ENCODE data around the gene TRPM3.
A peak's percentile ranks its signal among the peaks of the same experiment; 100 is the strongest.
"Not testable (repeated sequence)": the region's sequence is repeated elsewhere in the genome, so short reads cannot be mapped to it uniquely, and the experiment has no call there.

- TF ChIP-seq CTCF (IDR thresholded peaks at IDR 0.05; ENCODE audit: control extremely low read depth in 1 of 3, insufficient read depth in 1 of 3, low read depth in 1 of 3, low read length in 3 of 3) (peak; percentile 13 to 20 (median 18); a peak in 3 of 4 replicates), RAD21 (IDR thresholded peaks at IDR 0.05 in 1 of 2, conservative IDR thresholded peaks at IDR 0.05 in 1 of 2; ENCODE audit: low read depth in 2 of 2, low read length in 2 of 2) (peak; percentile 28 to 39; a peak in 3 of 4 replicates)
- TF ChIP-seq CREB1 (IDR thresholded peaks at IDR 0.05); SP1 (IDR thresholded peaks at IDR 0.05; ENCODE audit: low read depth, low read length): not testable (repeated sequence)
Observed at GRCh38 chr9:70629080-70629685, 492.2 kb downstream of the TRPM3 start.

All from H1 (cell line).